GM23338 (cell line): ENCODE measurements around the gene PABPC1L.

Experiments
- CREB1 ChIP-seq: fragments of 250-450 bp; sonication (Bioruptor Pico); IDR thresholded peaks from 2 replicates; pipeline ENCODE4 v1.5.0; 2020; ENCODE audit warnings: low read depth, mild to moderate bottlenecking, moderate library complexity
- EZH2 ChIP-seq: fragments of 200-600 bp; sonication (generic); IDR thresholded peaks from one replicate; pipeline ENCODE4 v1.8.0; 2017; ENCODE audit warnings: antibody characterized with exemption, mild to moderate bottlenecking, low read depth; ENCODE audit not compliant: unreplicated experiment
- EZH2phosphoT487 ChIP-seq: fragments of 200-600 bp; sonication (generic); IDR thresholded peaks from one replicate; pipeline ENCODE4 v1.8.1; 2018; ENCODE audit warnings: antibody characterized with exemption; ENCODE audit not compliant: unreplicated experiment
- NANOG ChIP-seq: IDR thresholded peaks from 2 replicates; pipeline ENCODE4 v1.6.1; 2016; ENCODE audit warnings: antibody characterized with exemption, borderline replicate concordance
- POLR2AphosphoS5 ChIP-seq: IDR thresholded peaks from 2 replicates; pipeline ENCODE4 v1.6.1; 2016; ENCODE audit warnings: antibody characterized with exemption, low read depth
- ZNF114 ChIP-seq: fragments of 250-450 bp; sonication (Bioruptor Pico); IDR thresholded peaks from 2 replicates; pipeline ENCODE4 v1.5.0; 2020; ENCODE audit warnings: mild to moderate bottlenecking, moderate library complexity
- TF ChIP-seq, protein P1 (sequence below), 2 experiments: fragments of 200-600 bp in 1 of 2; sonication (generic) in 1 of 2; conservative IDR thresholded peaks; 2 replicates each; pipeline versions ENCODE4 v1.5.1 to v1.6.1; 2016 to 2017; ENCODE audit warnings: antibody characterized with exemption in 2 of 2, low read depth in 2 of 2, mild to moderate bottlenecking in 2 of 2, moderate library complexity in 1 of 2
- TF ChIP-seq, protein P2 (sequence below): IDR thresholded peaks from one replicate; pipeline ENCODE4 v1.6.1; 2018; ENCODE audit warnings: antibody characterized with exemption; ENCODE audit not compliant: unreplicated experiment
- TF ChIP-seq, protein P3 (sequence below): fragments of 250-450 bp; sonication (Bioruptor Pico); IDR thresholded peaks from 2 replicates; pipeline ENCODE4 v1.5.0; 2020; ENCODE audit warnings: mild to moderate bottlenecking, moderate library complexity

DNA sequence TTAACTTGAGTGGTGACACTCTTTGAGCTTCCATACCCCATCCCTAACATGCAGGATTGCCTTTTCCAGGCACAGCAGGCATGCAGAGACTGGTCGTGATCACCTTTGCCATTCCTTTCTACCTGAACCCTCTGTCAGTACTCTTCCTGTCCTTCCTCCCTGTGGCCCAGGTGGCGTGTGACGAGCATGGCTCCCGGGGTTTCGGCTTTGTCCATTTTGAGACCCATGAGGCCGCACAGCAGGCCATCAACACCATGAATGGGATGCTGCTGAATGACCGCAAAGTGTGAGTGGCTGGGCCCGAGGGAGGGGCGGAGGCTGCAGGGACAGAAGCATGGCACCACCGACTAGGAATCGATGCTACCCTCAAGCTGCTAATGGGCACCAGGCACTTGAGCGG is 6.7 kb downstream of the PABPC1L start:
- TF ChIP-seq, protein P1, sequence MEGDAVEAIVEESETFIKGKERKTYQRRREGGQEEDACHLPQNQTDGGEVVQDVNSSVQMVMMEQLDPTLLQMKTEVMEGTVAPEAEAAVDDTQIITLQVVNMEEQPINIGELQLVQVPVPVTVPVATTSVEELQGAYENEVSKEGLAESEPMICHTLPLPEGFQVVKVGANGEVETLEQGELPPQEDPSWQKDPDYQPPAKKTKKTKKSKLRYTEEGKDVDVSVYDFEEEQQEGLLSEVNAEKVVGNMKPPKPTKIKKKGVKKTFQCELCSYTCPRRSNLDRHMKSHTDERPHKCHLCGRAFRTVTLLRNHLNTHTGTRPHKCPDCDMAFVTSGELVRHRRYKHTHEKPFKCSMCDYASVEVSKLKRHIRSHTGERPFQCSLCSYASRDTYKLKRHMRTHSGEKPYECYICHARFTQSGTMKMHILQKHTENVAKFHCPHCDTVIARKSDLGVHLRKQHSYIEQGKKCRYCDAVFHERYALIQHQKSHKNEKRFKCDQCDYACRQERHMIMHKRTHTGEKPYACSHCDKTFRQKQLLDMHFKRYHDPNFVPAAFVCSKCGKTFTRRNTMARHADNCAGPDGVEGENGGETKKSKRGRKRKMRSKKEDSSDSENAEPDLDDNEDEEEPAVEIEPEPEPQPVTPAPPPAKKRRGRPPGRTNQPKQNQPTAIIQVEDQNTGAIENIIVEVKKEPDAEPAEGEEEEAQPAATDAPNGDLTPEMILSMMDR (conservative IDR thresholded peaks at IDR 0.05; ENCODE audit: low read depth in 2 of 2) = no peak
- no peak for TF ChIP-seq ZNF114
- TF ChIP-seq POLR2AphosphoS5 = no peak
- TF ChIP-seq, protein P2, sequence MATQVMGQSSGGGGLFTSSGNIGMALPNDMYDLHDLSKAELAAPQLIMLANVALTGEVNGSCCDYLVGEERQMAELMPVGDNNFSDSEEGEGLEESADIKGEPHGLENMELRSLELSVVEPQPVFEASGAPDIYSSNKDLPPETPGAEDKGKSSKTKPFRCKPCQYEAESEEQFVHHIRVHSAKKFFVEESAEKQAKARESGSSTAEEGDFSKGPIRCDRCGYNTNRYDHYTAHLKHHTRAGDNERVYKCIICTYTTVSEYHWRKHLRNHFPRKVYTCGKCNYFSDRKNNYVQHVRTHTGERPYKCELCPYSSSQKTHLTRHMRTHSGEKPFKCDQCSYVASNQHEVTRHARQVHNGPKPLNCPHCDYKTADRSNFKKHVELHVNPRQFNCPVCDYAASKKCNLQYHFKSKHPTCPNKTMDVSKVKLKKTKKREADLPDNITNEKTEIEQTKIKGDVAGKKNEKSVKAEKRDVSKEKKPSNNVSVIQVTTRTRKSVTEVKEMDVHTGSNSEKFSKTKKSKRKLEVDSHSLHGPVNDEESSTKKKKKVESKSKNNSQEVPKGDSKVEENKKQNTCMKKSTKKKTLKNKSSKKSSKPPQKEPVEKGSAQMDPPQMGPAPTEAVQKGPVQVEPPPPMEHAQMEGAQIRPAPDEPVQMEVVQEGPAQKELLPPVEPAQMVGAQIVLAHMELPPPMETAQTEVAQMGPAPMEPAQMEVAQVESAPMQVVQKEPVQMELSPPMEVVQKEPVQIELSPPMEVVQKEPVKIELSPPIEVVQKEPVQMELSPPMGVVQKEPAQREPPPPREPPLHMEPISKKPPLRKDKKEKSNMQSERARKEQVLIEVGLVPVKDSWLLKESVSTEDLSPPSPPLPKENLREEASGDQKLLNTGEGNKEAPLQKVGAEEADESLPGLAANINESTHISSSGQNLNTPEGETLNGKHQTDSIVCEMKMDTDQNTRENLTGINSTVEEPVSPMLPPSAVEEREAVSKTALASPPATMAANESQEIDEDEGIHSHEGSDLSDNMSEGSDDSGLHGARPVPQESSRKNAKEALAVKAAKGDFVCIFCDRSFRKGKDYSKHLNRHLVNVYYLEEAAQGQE = no peak
- no peak for TF ChIP-seq EZH2
- TF ChIP-seq, protein P3, sequence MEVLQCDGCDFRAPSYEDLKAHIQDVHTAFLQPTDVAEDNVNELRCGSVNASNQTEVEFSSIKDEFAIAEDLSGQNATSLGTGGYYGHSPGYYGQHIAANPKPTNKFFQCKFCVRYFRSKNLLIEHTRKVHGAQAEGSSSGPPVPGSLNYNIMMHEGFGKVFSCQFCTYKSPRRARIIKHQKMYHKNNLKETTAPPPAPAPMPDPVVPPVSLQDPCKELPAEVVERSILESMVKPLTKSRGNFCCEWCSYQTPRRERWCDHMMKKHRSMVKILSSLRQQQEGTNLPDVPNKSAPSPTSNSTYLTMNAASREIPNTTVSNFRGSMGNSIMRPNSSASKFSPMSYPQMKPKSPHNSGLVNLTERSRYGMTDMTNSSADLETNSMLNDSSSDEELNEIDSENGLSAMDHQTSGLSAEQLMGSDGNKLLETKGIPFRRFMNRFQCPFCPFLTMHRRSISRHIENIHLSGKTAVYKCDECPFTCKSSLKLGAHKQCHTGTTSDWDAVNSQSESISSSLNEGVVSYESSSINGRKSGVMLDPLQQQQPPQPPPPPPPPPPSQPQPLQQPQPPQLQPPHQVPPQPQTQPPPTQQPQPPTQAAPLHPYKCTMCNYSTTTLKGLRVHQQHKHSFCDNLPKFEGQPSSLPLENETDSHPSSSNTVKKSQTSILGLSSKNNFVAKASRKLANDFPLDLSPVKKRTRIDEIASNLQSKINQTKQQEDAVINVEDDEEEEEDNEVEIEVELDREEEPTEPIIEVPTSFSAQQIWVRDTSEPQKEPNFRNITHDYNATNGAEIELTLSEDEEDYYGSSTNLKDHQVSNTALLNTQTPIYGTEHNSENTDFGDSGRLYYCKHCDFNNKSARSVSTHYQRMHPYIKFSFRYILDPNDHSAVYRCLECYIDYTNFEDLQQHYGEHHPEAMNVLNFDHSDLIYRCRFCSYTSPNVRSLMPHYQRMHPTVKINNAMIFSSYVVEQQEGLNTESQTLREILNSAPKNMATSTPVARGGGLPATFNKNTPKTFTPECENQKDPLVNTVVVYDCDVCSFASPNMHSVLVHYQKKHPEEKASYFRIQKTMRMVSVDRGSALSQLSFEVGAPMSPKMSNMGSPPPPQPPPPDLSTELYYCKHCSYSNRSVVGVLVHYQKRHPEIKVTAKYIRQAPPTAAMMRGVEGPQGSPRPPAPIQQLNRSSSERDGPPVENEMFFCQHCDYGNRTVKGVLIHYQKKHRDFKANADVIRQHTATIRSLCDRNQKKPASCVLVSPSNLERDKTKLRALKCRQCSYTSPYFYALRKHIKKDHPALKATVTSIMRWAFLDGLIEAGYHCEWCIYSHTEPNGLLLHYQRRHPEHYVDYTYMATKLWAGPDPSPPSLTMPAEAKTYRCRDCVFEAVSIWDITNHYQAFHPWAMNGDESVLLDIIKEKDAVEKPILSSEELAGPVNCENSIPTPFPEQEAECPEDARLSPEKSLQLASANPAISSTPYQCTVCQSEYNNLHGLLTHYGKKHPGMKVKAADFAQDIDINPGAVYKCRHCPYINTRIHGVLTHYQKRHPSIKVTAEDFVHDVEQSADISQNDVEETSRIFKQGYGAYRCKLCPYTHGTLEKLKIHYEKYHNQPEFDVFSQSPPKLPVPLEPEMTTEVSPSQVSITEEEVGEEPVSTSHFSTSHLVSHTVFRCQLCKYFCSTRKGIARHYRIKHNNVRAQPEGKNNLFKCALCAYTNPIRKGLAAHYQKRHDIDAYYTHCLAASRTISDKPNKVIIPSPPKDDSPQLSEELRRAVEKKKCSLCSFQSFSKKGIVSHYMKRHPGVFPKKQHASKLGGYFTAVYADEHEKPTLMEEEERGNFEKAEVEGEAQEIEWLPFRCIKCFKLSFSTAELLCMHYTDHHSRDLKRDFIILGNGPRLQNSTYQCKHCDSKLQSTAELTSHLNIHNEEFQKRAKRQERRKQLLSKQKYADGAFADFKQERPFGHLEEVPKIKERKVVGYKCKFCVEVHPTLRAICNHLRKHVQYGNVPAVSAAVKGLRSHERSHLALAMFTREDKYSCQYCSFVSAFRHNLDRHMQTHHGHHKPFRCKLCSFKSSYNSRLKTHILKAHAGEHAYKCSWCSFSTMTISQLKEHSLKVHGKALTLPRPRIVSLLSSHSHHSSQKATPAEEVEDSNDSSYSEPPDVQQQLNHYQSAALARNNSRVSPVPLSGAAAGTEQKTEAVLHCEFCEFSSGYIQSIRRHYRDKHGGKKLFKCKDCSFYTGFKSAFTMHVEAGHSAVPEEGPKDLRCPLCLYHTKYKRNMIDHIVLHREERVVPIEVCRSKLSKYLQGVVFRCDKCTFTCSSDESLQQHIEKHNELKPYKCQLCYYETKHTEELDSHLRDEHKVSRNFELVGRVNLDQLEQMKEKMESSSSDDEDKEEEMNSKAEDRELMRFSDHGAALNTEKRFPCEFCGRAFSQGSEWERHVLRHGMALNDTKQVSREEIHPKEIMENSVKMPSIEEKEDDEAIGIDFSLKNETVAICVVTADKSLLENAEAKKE = no peak
- TF ChIP-seq NANOG = no peak
- no peak for TF ChIP-seq CREB1 (CRISPR knock-in tag)
- no peak for TF ChIP-seq EZH2phosphoT487
